RWPE2 (cell line): Measurements from ENCODE around the gene CMAS.

Experiments
- ATAC-seq: fragments of 200-7000 bp; cut with Tn5 transposase; 3 replicates; pipeline ENCODE4 v1.9.1; 2021; ENCODE audit warnings: low read depth
- DNase-seq: peaks from one replicate; pipeline ENCODE4 v3.0.0-alpha.2; 2020; ENCODE audit warnings: low spot score
- H3K27ac ChIP-seq: fragments of 450-650 bp; 2 replicates; pipeline ENCODE4 v1.5.1; 2017; ENCODE audit warnings: mild to moderate bottlenecking; ENCODE audit not compliant: poor library complexity, severe bottlenecking
- H3K27me3 ChIP-seq: fragments of 250-450 bp; sonication (Bioruptor Pico); 2 replicates; pipeline ENCODE4 v1.5.1; 2021; ENCODE audit warnings: mild to moderate bottlenecking, moderate library complexity; ENCODE audit not compliant: insufficient read depth, poor library complexity, severe bottlenecking
- H3K36me3 ChIP-seq: fragments of 250-450 bp; sonication (Bioruptor Pico); 2 replicates; pipeline ENCODE4 v1.5.1; 2020; ENCODE audit warnings: low read depth, mild to moderate bottlenecking, moderate library complexity
- H3K4me1 ChIP-seq: fragments of 250-450 bp; sonication (Bioruptor Pico); 2 replicates; pipeline ENCODE4 v1.5.1; 2021; ENCODE audit warnings: mild to moderate bottlenecking, moderate library complexity; ENCODE audit not compliant: insufficient read depth, poor library complexity, severe bottlenecking
- H3K4me3 ChIP-seq: fragments of 250-450 bp; sonication (Bioruptor Pico); 2 replicates; pipeline ENCODE4 v1.5.1; 2021; ENCODE audit warnings: mild to moderate bottlenecking, moderate library complexity; ENCODE audit not compliant: severe bottlenecking
- H3K9me3 ChIP-seq: fragments of 250-450 bp; sonication (Bioruptor Pico); 2 replicates; pipeline ENCODE4 v1.5.1; 2021; ENCODE audit warnings: mild to moderate bottlenecking, moderate library complexity; ENCODE audit not compliant: severe bottlenecking
- CTCF ChIP-seq: fragments of 450-650 bp; IDR thresholded peaks from one replicate; pipeline ENCODE4 v1.5.1; 2017; ENCODE audit warnings: mild to moderate bottlenecking, moderate library complexity; ENCODE audit not compliant: poor library complexity, severe bottlenecking

Gene CMAS

GRCh38 chr12:22101749-22102243, 55.8 kb downstream of the CMAS start:
- Histone ChIP-seq H3K4me1 (no peaks in the 10 kb centered on the region), H3K36me3 (no peaks in the 10 kb centered on the region), H3K9me3 (no peaks in the 10 kb centered on the region), H3K27ac (no peak overlapping the region), H3K4me3 (no peak overlapping the region), H3K27me3 (no peaks in the 10 kb centered on the region)
- ATAC-seq (peak; percentile 95), DNase-seq (peak; percentile 66)
- no peak for TF ChIP-seq CTCF

GRCh38 chr12:22103418-22103817, 57.4 kb downstream of the CMAS start:
- DNase-seq (no peak), ATAC-seq (no peak)
- no peak for TF ChIP-seq CTCF
- Histone ChIP-seq H3K27ac (no peak overlapping the region), H3K4me1 (no peaks in the 10 kb centered on the region), H3K4me3 (no peak overlapping the region), H3K36me3 (no peaks in the 10 kb centered on the region), H3K27me3 (no peaks in the 10 kb centered on the region), H3K9me3 (no peaks in the 10 kb centered on the region)

- DNase-seq = no peak
- Histone ChIP-seq H3K27me3 (no peaks in the 10 kb centered on the region), H3K27ac (no peak overlapping the region), H3K9me3 (no peaks in the 10 kb centered on the region), H3K36me3 (no peaks in the 10 kb centered on the region), H3K4me1 (no peaks in the 10 kb centered on the region), H3K4me3 (no peak overlapping the region)
- TF ChIP-seq CTCF = no peak
- ATAC-seq = no peak
Measured at GRCh38 chr12:22105542-22105941, 59.5 kb downstream of the CMAS start.

- TF ChIP-seq CTCF = no peak
- Histone ChIP-seq H3K9me3 (no peaks in the 10 kb centered on the region), H3K27ac (no peak overlapping the region), H3K36me3 (no peaks in the 10 kb centered on the region), H3K4me3 (no peak overlapping the region), H3K4me1 (no peaks in the 10 kb centered on the region), H3K27me3 (no peaks in the 10 kb centered on the region)
- no peak for ATAC-seq
- DNase-seq = no peak
Measured at GRCh38 chr12:22110176-22110575, 64.2 kb downstream of the CMAS start.
